ENCODE data around the gene NPL.

The NPL gene

DNA sequence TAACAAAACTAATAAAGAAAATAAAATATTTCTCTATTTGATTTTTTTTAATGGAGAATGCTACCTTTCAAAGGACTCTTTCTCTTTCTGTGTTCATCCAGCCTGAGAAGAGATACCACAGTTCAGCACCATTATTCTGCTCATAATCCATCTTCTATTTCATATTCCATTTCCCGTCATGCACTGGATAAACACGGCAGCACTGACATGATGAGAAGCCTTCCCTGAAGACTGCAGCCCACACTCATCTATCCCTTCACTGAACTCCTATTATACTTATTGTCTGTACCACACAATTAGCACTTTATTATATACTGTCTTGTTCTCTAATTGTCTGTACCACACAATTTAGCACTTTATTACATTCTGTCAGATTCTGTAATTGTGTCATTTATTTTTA, 10.7 kb upstream of the NPL start:
- DNase-seq (ENCODE audit: low spot score): no peak

GRCh38 chr1:182779530-182779929, 10.0 kb upstream of the NPL start:
- DNase-seq (ENCODE audit: low spot score): no peak

DNA sequence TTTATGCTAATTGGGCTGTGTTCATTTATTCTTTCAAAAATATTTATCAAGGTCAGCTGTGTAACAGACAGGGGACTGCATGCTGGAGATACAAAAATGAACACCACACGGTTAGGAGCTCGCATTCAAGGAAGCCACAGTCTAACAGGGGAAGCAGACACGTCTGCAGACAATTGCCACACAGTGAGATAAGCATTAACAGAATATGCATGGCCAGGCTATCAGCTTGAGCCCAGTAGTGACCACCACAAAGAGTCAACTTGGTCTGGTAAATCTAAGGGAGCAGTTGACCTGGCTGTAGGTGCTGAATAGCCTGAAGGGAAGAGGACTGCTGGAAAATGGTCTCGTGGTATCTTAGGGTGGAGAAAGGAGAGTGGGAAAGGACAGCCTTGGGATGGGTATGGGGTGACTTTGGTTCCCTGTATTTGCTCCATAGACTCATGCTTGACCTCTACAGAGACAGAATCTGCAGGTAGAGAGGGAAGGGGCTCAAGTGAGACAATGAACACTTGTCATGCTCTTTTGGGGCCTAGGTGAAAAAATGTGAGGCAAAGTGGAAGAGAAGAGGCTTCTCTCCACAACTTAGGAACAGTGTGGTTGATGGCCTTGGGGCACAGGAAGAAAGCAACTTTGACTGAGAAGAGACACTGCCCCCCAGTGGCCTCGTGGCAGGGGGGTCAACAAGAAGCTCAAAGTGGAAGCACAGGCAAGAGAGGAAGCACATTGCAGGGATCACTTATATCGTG, 7.6 kb upstream of the NPL start:
- DNase-seq (ENCODE audit: low spot score): peak; percentile 28

GRCh38 chr1:182782587-182782913, 7.0 kb upstream of the NPL start:
- no peak for DNase-seq (ENCODE audit: low spot score)

GRCh38 chr1:182783068-182783467, 6.5 kb upstream of the NPL start:
- DNase-seq (ENCODE audit: low spot score): no peak

- DNase-seq (ENCODE audit: low spot score): peak; percentile 35
These were observed 4.9 kb upstream of the NPL start for GRCh38 chr1:182784556-182785171.

DNA sequence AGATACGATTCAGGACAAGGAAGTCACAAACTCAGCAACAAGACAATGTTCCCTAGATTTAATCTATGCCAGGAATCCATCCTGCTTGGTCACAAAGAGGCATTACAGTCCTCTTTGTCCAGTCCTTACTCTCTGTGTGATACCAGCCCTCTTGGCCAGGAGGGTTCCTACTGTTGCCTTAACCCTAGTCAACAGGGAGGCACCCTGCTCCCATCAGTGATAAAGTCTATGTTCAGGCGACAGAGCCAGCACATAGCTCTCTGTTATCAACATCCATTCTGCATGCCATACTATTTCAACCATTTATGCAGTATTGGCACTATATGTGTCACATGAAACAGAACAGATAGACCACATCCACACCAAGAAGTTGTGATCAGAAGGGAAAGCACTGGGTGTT, 4.4 kb upstream of the NPL start:
- no peak for DNase-seq (ENCODE audit: low spot score)

DNA sequence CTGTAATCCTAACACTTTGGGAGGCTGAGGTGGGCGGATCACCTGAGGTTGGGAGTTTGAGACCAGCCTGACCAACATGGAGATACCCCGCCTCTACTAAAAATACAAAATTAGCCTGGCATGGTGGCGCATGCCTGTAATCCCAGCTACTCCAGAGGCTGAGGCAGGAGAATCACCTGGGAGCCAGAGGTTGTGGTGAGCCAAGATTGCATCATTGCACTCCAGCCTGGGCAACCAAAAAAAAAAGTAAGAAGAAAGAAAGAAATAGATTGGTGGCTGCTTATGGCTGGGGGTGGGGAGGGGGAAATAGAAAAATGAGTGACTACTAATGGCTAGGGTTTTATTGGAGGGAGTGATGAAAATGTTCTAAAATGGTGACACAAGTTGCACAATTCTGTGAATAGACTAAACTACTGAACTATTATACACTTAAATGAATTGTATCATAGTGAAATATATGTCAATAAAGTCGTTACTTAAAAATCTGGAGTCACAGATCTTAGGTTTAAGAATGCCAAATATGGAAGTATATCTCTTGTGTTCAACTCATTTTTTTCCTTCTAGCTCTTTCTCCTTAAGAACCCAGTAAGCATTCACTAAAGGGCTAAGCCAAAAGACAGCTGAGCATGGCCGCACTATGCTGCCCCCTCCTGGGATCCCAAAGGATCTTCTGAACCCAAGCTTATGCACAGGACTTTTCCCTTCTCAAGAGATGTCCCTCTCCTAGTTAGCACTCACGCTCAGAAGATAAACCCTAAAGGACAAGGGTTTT, 3.2 kb upstream of the NPL start:
- peak; percentile 51 for DNase-seq (ENCODE audit: low spot score)

GRCh38 chr1:182786995-182787324, 2.6 kb upstream of the NPL start:
- DNase-seq (ENCODE audit: low spot score): no peak

DNA sequence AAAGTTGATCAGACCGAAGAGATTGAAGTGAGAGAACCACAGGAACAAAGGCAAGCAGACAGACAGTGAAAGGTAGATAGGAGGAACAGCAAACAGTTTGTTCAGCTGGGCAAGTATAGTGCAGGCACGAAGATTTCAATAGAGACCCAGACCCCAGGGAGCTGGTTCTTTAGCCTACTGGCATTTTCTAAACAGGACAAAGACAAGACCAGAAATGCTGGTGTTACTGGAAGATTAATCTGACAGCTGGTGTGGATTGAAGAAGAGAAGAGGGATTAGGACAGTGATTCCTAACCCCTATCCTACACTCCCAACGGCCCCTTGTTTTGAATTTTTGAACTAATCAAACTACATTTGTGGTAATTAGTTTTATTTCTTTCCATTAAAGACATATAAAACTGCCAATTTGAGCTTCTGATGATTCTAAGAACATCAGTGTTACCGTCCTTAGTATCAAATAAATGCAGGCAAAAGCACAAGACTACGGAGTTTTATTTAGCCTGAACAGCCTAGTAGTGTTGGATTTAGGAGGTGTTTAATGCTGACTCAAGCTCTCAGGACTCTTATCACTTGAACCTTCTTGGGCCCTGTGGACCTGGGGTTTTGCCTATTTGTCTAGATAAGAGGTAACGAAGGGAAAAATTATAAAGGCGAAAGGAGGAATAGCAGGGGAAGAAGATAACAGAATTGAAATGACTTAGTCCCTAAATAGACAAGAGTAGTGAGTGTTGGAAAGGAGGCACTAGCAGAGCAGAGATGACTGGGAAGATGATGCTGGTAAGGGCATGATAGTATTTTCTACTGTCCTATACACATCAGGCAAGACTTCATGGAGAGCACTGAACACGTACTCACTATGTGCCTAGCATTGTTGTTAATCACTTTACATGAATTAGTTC, 2.0 kb downstream of the NPL start:
- DNase-seq (ENCODE audit: low spot score): no peak

- DNase-seq (ENCODE audit: low spot score): no peak
These were observed 4.5 kb downstream of the NPL start for GRCh38 chr1:182794091-182794490.

GRCh38 chr1:182794676-182795201, 5.2 kb downstream of the NPL start:
- no peak for DNase-seq (ENCODE audit: low spot score)

DNA sequence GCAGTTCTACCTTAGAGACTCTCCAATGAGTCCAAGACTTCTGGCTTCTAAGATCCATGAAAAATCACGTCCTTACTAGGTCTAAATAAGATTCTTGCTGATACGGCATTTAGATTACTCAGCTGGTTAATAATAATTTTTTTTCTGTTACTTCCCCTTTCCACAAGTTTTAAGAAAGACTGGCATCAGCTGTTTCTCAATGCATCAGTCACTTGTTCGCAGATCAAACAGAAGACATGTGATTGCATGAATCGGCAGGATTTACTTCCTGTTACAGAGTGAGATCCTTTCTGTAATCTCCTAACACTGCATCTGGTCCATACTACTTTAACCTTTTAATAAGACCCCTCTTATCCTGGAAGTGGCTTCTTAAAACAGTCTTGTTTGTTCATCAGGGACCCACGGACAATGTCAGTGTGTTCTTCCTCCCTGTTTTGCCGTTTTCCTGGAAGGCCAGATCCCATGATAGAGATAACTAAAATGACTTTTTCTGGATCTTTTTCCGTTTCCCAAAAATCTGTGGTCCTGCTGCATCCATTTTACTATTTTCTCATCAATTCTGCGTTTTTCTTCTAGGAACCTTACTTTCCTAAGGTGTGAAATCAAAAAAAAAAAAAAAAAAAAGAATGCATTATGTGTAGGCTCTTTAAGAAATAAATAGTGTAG, 6.1 kb downstream of the NPL start:
- no peak for DNase-seq (ENCODE audit: low spot score)

GRCh38 chr1:182802006-182802803, 12.6 kb downstream of the NPL start:
- no peak for DNase-seq (ENCODE audit: low spot score)

DNA sequence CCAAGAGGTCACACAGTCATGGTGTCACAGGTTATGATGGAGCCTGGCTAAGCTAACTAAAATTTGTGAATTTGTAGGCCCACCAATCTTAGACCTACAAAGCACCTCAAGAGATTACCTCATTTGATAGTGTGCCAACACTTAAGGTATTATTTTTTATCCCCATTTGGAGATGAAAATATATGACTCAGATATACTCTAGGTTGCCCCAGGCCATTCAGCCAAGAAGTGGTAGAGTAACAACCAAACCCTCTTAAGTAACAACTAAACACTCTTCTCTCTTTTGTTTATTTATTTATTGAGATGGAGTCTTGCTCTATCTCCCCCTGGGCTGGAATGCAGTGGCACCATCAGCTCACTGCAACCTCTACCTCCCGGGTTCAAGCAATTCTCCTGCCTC, 14.3 kb downstream of the NPL start:
- DNase-seq (ENCODE audit: low spot score): no peak

GRCh38 chr1:182806015-182806678, 16.6 kb downstream of the NPL start:
- peak; percentile 14 for DNase-seq (ENCODE audit: low spot score)

DNA sequence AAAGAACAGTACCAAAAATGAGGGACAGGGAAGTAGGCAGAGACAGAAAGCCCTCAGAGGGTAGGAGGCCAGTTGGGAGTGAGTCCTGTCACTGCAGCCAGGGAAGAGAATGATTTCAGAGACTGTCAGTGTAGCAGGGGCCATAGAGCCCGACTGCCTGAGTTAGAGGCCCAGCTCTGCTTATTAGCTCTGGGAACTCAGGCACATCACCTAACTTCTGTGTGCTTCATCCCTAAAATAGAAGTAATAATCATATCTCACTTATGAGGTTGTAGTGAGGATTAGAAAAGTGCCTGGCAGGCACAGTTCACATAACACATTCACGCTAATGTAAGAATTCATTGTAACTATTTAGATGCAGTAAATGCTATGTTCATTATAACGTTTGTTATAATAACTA, 18.3 kb downstream of the NPL start:
- no peak for DNase-seq (ENCODE audit: low spot score)

- DNase-seq (ENCODE audit: low spot score): no peak
These were observed 19.9 kb downstream of the NPL start for GRCh38 chr1:182809414-182809957.

DNA sequence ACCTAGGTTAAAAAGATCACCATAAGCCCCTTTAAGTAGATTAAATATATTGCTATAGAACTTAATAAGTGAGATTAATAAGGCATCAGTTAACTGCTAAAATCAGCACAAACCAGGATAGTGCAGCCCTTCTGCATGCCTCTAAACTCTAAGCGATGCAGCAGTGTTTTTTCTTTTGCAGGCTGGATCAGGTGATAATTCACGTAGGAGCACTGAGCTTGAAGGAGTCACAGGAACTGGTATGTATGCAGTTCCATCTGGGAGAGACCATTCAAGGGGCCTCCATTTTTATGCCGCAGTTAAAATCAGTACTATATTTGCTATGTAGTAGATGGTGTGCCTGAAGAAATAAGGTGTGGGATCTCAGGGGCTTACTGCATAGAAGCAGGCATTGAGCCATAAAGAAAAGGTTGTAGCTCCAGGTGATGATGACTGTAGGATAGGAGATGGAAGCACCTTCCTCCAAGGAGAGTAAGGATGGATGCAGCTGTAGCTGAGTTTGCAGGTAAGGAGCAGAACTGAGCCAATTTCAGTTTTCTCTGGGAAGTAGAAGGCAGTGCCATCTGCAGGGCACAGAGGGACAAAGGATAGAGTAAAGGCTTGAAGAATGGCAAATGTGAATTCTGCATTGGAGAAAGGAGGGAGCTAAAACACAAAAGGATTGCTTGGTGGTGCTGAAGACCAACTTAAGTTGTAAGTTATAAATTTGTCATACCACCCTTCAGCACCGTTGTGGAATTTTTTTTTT, 22.6 kb downstream of the NPL start:
- no peak for DNase-seq (ENCODE audit: low spot score)

Data from SK-N-DZ (cell line).